Astrocyte (in vitro differentiated cells and primary cell): ENCODE measurements around the gene RDH13. TPM values are rescaled to one million over a fixed set of nuclear protein-coding genes. Genes with fewer than 3 reads are reported as not detected.
A peak's percentile ranks its signal among the peaks of the same experiment; 100 is the strongest.

ENCODE experiments used
- DNase-seq: peaks from one replicate; pipeline ENCODE4 v3.0.0-alpha.2; 2010; ENCODE audit warnings: low read depth
- FAIRE-seq: peaks from 2 replicates; lab custom pipeline; 2011; peaks lifted over from hg19 to GRCh38; lab: Jason Lieb, UNC
- H2AFZ ChIP-seq: 2 replicates; pipeline ENCODE4 v1.6.0; 2012; ENCODE audit warnings: low read depth, low read length, inconsistent platforms
- H3K27ac ChIP-seq: 2 replicates; pipeline ENCODE4 v1.5.1; 2011; ENCODE audit warnings: low read depth, low read length, inconsistent platforms
- H3K27me3 ChIP-seq: 2 replicates; pipeline ENCODE4 v1.6.0; 2011; ENCODE audit warnings: low read length, inconsistent platforms; ENCODE audit not compliant: insufficient read depth
- H3K36me3 ChIP-seq: 2 replicates; pipeline ENCODE4 v1.5.1; 2011; ENCODE audit warnings: low read length, inconsistent platforms; ENCODE audit not compliant: insufficient read depth
- H3K4me1 ChIP-seq: 2 replicates; pipeline ENCODE4 v1.5.1; 2011; ENCODE audit warnings: low read length, inconsistent platforms; ENCODE audit not compliant: insufficient read depth
- H3K4me2 ChIP-seq: 2 replicates; pipeline ENCODE4 v1.6.0; 2012; ENCODE audit warnings: low read length, inconsistent platforms
- H3K4me3 ChIP-seq: 2 replicates; pipeline ENCODE4 v1.5.1; 2011; ENCODE audit warnings: low read depth, mild to moderate bottlenecking, low read length, inconsistent platforms; ENCODE audit not compliant: insufficient read depth
- H3K79me2 ChIP-seq: 2 replicates; pipeline ENCODE4 v1.6.0; 2012; ENCODE audit warnings: mild to moderate bottlenecking, low read length, inconsistent platforms; ENCODE audit not compliant: insufficient read depth
- H3K9ac ChIP-seq: 2 replicates; pipeline ENCODE4 v1.6.0; 2012; ENCODE audit warnings: mild to moderate bottlenecking, low read length, inconsistent platforms
- H3K9me3 ChIP-seq: 2 replicates; pipeline ENCODE4 v1.5.1; 2012; ENCODE audit warnings: low read depth, mild to moderate bottlenecking, low read length, inconsistent platforms; ENCODE audit not compliant: insufficient read depth
- H4K20me1 ChIP-seq: 2 replicates; pipeline ENCODE4 v1.6.0; 2012; ENCODE audit warnings: low read length, inconsistent platforms; ENCODE audit not compliant: insufficient read depth
- H3K27ac Mint-ChIP-seq: one replicate; pipeline ENCODE4 v1.8.0; 2021; ENCODE audit warnings: mild to moderate bottlenecking, mixed read lengths; ENCODE audit not compliant: unreplicated experiment
- H3K27me3 Mint-ChIP-seq: one replicate; pipeline ENCODE4 v1.8.0; 2021; ENCODE audit warnings: low read depth, mixed read lengths; ENCODE audit not compliant: unreplicated experiment
- H3K36me3 Mint-ChIP-seq: one replicate; pipeline ENCODE4 v1.8.0; 2021; ENCODE audit warnings: low read depth, mixed read lengths; ENCODE audit not compliant: unreplicated experiment
- H3K4me1 Mint-ChIP-seq: one replicate; pipeline ENCODE4 v1.8.0; 2021; ENCODE audit warnings: low read depth, mixed read lengths; ENCODE audit not compliant: unreplicated experiment
- H3K4me3 Mint-ChIP-seq: one replicate; pipeline ENCODE4 v1.8.0; 2021; ENCODE audit warnings: mild to moderate bottlenecking, moderate library complexity, mixed read lengths; ENCODE audit not compliant: unreplicated experiment
- H3K9me3 Mint-ChIP-seq: one replicate; pipeline ENCODE4 v1.8.0; 2021; ENCODE audit warnings: mild to moderate bottlenecking, mixed read lengths; ENCODE audit not compliant: unreplicated experiment
- CTCF ChIP-seq: IDR thresholded peaks from 2 replicates; pipeline ENCODE4 v1.5.1; 2011; ENCODE audit warnings: low read depth, mild to moderate bottlenecking, inconsistent platforms, low read length, moderate library complexity; ENCODE audit not compliant: insufficient read depth
- EZH2 ChIP-seq: IDR thresholded peaks from 2 replicates; pipeline ENCODE4 v1.6.1; 2012; ENCODE audit warnings: mild to moderate bottlenecking, low read length, inconsistent platforms; ENCODE audit not compliant: insufficient read depth
- total RNA-seq: library from RNA; stranded (reverse); gene quantifications from 2 replicates; pipeline ENCODE4 v1.2.1, GENCODE V29; 2021

The RDH13 gene
- total RNA-seq, 1 donor from 2014 or later = 22.6 TPM

GRCh38 chr19:55094456-55095259, 31.7 kb upstream of the RDH13 start:
- Histone ChIP-seq H4K20me1 (peaks cover 27% of the 10 kb centered on the region), H3K27me3 (no peaks in the 10 kb centered on the region), H3K27ac (no peak overlapping the region), H3K4me3 (no peak overlapping the region), H3K9me3 (no peaks in the 10 kb centered on the region), H3K4me2 (no peak overlapping the region), H3K36me3 (no peaks in the 10 kb centered on the region), H3K9ac (no peak overlapping the region), H2AFZ (no peak overlapping the region), H3K4me1 (no peaks in the 10 kb centered on the region), H3K79me2 (peaks cover 8% of the 10 kb centered on the region)
- FAIRE-seq (no peak), DNase-seq (no peak)
- Mint-ChIP-seq H3K36me3 (peaks cover 10% of the 10 kb centered on the region), H3K27ac (no peak overlapping the region), H3K27me3 (no peaks in the 10 kb centered on the region), H3K4me1 (peaks cover under 1% of the 10 kb centered on the region), H3K4me3 (peak overlapping the region; percentile 5), H3K9me3 (no peaks in the 10 kb centered on the region)
- TF ChIP-seq EZH2 (no peak), CTCF (no peak)

GRCh38 chr19:55092423-55093318, 29.7 kb upstream of the RDH13 start:
- Histone ChIP-seq H4K20me1 (peaks cover 25% of the 10 kb centered on the region), H3K4me1 (peaks cover 8% of the 10 kb centered on the region), H3K27me3 (no peaks in the 10 kb centered on the region), H3K27ac (no peak overlapping the region), H3K4me2 (no peak overlapping the region), H2AFZ (no peak overlapping the region), H3K9me3 (no peaks in the 10 kb centered on the region), H3K36me3 (no peaks in the 10 kb centered on the region), H3K79me2 (peaks cover under 1% of the 10 kb centered on the region), H3K4me3 (no peak overlapping the region), H3K9ac (no peak overlapping the region)
- TF ChIP-seq CTCF (no peak), EZH2 (no peak)
- no peaks in the 10 kb centered on the region for H3K27me3 Mint-ChIP-seq
- H3K9me3 Mint-ChIP-seq = no peaks in the 10 kb centered on the region
- DNase-seq (no peak), FAIRE-seq (no peak)
- peaks cover 6% of the 10 kb centered on the region for H3K36me3 Mint-ChIP-seq
- no peak overlapping the region for H3K27ac Mint-ChIP-seq
- no peak overlapping the region for H3K4me3 Mint-ChIP-seq
- H3K4me1 Mint-ChIP-seq = peaks cover 12% of the 10 kb centered on the region
